HepG2 (cell line): ENCODE data around the gene PNMA8C. TPM values are rescaled to one million over a fixed set of nuclear protein-coding genes. Genes with fewer than 3 reads are reported as not detected.

ENCODE experiments used
- ATAC-seq: fragments of 200-7000 bp; cut with Tn5 transposase; 3 replicates; pipeline ENCODE4 v1.9.1; 2020; ENCODE audit warnings: mild to moderate bottlenecking, moderate library complexity
- BruUV-seq: library from RNA; stranded (reverse); fragments of 400-500 nt; replicated peaks from 2 replicates; lab custom pipeline; 2021; lab: Mats Ljungman, UMichigan
- CTCF ChIA-PET: fragments of 300-600 bp; formaldehyde crosslinking; extraction: SDS; loops from one replicate; lab custom pipeline; 2021; ENCODE audit warnings: low total read pairs, inconsistent platforms, low intra/inter-chr PET ratio; lab: Yijun Ruan, JAX
- POLR2A ChIA-PET: fragments of 350-600 bp; sonication (Branson Sonifier 250); formaldehyde crosslinking; loops from one replicate; lab custom pipeline; 2020; ENCODE audit warnings: antibody characterized with exemption, inconsistent platforms; lab: Yijun Ruan, JAX
- DNase-seq: peaks from one replicate; pipeline ENCODE4 v3.0.0-alpha.2; 2015; ENCODE audit warnings: low spot score
- FAIRE-seq: peaks from 3 replicates; lab custom pipeline; 2011; peaks lifted over from hg19 to GRCh38; lab: Jason Lieb, UNC
- H2AFZ ChIP-seq: one replicate; pipeline ENCODE4 v1.6.1; 2011; ENCODE audit warnings: low read length, inconsistent platforms
- H3K27ac ChIP-seq: fragments of 300-600 bp; 3 replicates; pipeline ENCODE4 v1.8.0; 2011; ENCODE audit warnings: mixed run types, mild to moderate bottlenecking, mixed read lengths, low read length, inconsistent platforms; ENCODE audit not compliant: insufficient read depth; ENCODE audit errors: extremely low read length
- H3K27me3 ChIP-seq, 2 experiments: fragments of 200-600 bp in 1 of 2; 2 replicates in 1 of 2; 3 replicates in 1 of 2; pipeline versions ENCODE4 v1.6.0 to v1.8.0; 2011; ENCODE audit warnings: low read length in 2 of 2, mild to moderate bottlenecking in 2 of 2, moderate library complexity in 2 of 2, inconsistent platforms in 1 of 2; ENCODE audit not compliant: insufficient read depth in 2 of 2, control insufficient read depth in 1 of 2
- H3K36me3 ChIP-seq, 2 experiments: fragments of 200-600 bp in 1 of 2; replicated peaks in 1 of 2; 2 replicates in 1 of 2; 3 replicates in 1 of 2; pipeline versions ENCODE4 v1.5.1 to v1.8.0; 2011; ENCODE audit warnings: low read length in 2 of 2, inconsistent platforms in 1 of 2; ENCODE audit not compliant: insufficient read depth in 2 of 2, control insufficient read depth in 1 of 2
- H3K4me1 ChIP-seq: 2 replicates; pipeline ENCODE4 v1.5.1; 2012; ENCODE audit warnings: low read length, inconsistent platforms; ENCODE audit not compliant: insufficient read depth
- H3K4me2 ChIP-seq: 2 replicates; pipeline ENCODE4 v1.6.0; 2011; ENCODE audit warnings: low read depth, low read length, inconsistent platforms
- H3K4me3 ChIP-seq, 3 experiments: fragments of 200-600 bp in 1 of 3; sonication (generic), shearing (Covaris generic) in 1 of 3; replicated peaks in 1 of 3; 2 replicates each; pipeline ENCODE4 v1.5.1; 2011 to 2016; ENCODE audit warnings: low read length in 3 of 3, inconsistent platforms in 2 of 3, low read depth in 2 of 3, mild to moderate bottlenecking in 2 of 3, control low read depth in 1 of 3, mixed read lengths in 1 of 3; ENCODE audit not compliant: insufficient read depth in 1 of 3
- H3K79me2 ChIP-seq: one replicate; pipeline ENCODE4 v1.6.1; 2011; ENCODE audit warnings: low read length, inconsistent platforms; ENCODE audit not compliant: insufficient read depth
- H3K9ac ChIP-seq: 2 replicates; pipeline ENCODE4 v1.6.0; 2011; ENCODE audit warnings: mild to moderate bottlenecking, low read depth, low read length, inconsistent platforms; ENCODE audit not compliant: insufficient read depth
- H3K9me3 ChIP-seq: 2 replicates; pipeline ENCODE4 v1.5.1; 2012; ENCODE audit warnings: mild to moderate bottlenecking, low read length
- H4K20me1 ChIP-seq: 2 replicates; pipeline ENCODE4 v1.6.0; 2011; ENCODE audit warnings: inconsistent platforms, mild to moderate bottlenecking, low read length, moderate library complexity; ENCODE audit not compliant: insufficient read depth
- NAIF1 ChIP-seq: sonication (generic); formaldehyde crosslinking; IDR thresholded peaks from 2 replicates; pipeline ENCODE4 v1.5.0; 2020; ENCODE audit warnings: mild to moderate bottlenecking, missing genetic modification reagents, borderline replicate concordance
- RARA ChIP-seq: IDR thresholded peaks from 2 replicates; pipeline ENCODE4 v1.6.1; 2016; ENCODE audit warnings: missing genetic modification reagents, missing compliant biosample characterization
- U2AF2 ChIP-seq: fragments of 200-400 bp; formaldehyde crosslinking; IDR thresholded peaks from 2 replicates; pipeline ENCODE4 v1.6.1; 2017; ENCODE audit warnings: low read depth, mild to moderate bottlenecking, low read length
- ZBTB21 ChIP-seq: sonication (generic); formaldehyde crosslinking; IDR thresholded peaks from 2 replicates; pipeline ENCODE4 v1.4.0; 2020; ENCODE audit warnings: missing genetic modification reagents
- ZFX ChIP-seq: sonication (generic); formaldehyde crosslinking; IDR thresholded peaks from 2 replicates; pipeline ENCODE4 v1.4.0; 2020; ENCODE audit warnings: mild to moderate bottlenecking, low read depth, missing genetic modification reagents, moderate library complexity
- ZNF546 ChIP-seq: sonication (generic); formaldehyde crosslinking; conservative IDR thresholded peaks from 2 replicates; pipeline ENCODE4 v1.8.1; 2023; ENCODE audit warnings: mild to moderate bottlenecking, missing genetic modification reagents
- ZNF597 ChIP-seq: sonication (generic); formaldehyde crosslinking; IDR thresholded peaks from 2 replicates; pipeline ENCODE4 v1.5.0; 2020; ENCODE audit warnings: missing genetic modification reagents
- ZNF629 ChIP-seq: sonication (generic); formaldehyde crosslinking; conservative IDR thresholded peaks from 2 replicates; pipeline ENCODE4 v1.5.0; 2020; ENCODE audit warnings: missing genetic modification reagents
- WGBS: methylation state at CpG from one replicate; pipeline ENCODE4 v1.1.6; 2017; ENCODE audit warnings: low lambda C conversion rate; 5-methylcytosine and 5-hydroxymethylcytosine counted together
- in situ Hi-C: cut with HindIII; loops from 2 replicates; pipeline ENCODE4 v1.10.0; 2017; ENCODE audit warnings: low pct_unique_long_range_greater_than_20kb; ENCODE audit not compliant: extremely low pct_ligation_motif_present
- intact Hi-C: fragments of 100-400 bp; cut with micrococcal nuclease; formaldehyde crosslinking; loops from one replicate; pipeline ENCODE4 v1.10.0; 2022; ENCODE audit not compliant: unreplicated experiment
- polyA plus RNA-seq, 8 experiments: library from polyadenylated mRNA; depleted of rRNA in 3 of 8; stranded (reverse) in 7 of 8; unstranded in 1 of 8; fragments of >200 nt; fragmentation: Illumina TruSeq in 4 of 8; extraction: Trizol in 4 of 8; gene quantifications; 2 replicates each; pipeline versions ENCODE4 v1.2.1 to v1.2.3, GENCODE V29; 2011 to 2016; ENCODE audit warnings: low read depth in 4 of 8, missing spikeins in 1 of 8, mixed read lengths in 1 of 8; ENCODE audit not compliant: insufficient read depth in 1 of 8
- total RNA-seq, 5 experiments: library from RNA; depleted of rRNA; stranded (reverse); fragments of >200 nt; fragmentation: Illumina TruSeq; extraction: Trizol; gene quantifications; 2 replicates each; pipeline ENCODE4 v1.2.3, GENCODE V29; 2016; ENCODE audit warnings: low read depth in 1 of 5
- TF ChIP-seq, protein P1 (sequence below): sonication (generic); formaldehyde crosslinking; IDR thresholded peaks from 2 replicates; pipeline ENCODE4 v1.5.1; 2020; ENCODE audit warnings: mild to moderate bottlenecking, missing genetic modification reagents, borderline replicate concordance

Gene PNMA8C
- total and polyA plus RNA-seq, 2 of the 13 experiments (the other 11 are each of a cell fraction or from before 2014, with no cell fraction given): not detected

GRCh38 chr19:46450737-46451136 is 22.0 kb upstream of the PNMA8C start (continued):
- TF ChIP-seq ZNF597 (CRISPR knock-in tag) (no peak), ZBTB21 (CRISPR knock-in tag) (no peak), ZFX (CRISPR knock-in tag) (no peak), ZNF546 (no peak), U2AF2 (no peak)

- Histone ChIP-seq H3K4me1 (no peaks in the 10 kb centered on the region), H3K27me3 (no peaks in the 10 kb centered on the region), H3K36me3 (no peaks in the 10 kb centered on the region), H2AFZ (no peak overlapping the region), H3K79me2 (no peaks in the 10 kb centered on the region), H4K20me1 (no peaks in the 10 kb centered on the region), H3K9ac (no peak overlapping the region), H3K27ac (no peak overlapping the region), H3K4me3 (no peak overlapping the region), H3K4me2 (no peak overlapping the region), H3K9me3 (no peaks in the 10 kb centered on the region)
- BruUV-seq: no TSS peak
- in situ Hi-C loops: no loop called here
- CTCF ChIA-PET: no interaction called here
- WGBS: 54% methylated on average over 5 of the region's 7 CpGs
- POLR2A ChIA-PET: no interaction called here
- no peak for DNase-seq
- no peak for TF ChIP-seq RARA (CRISPR knock-in tag)
- TF ChIP-seq NAIF1 (CRISPR knock-in tag): no peak
- TF ChIP-seq, protein P1, sequence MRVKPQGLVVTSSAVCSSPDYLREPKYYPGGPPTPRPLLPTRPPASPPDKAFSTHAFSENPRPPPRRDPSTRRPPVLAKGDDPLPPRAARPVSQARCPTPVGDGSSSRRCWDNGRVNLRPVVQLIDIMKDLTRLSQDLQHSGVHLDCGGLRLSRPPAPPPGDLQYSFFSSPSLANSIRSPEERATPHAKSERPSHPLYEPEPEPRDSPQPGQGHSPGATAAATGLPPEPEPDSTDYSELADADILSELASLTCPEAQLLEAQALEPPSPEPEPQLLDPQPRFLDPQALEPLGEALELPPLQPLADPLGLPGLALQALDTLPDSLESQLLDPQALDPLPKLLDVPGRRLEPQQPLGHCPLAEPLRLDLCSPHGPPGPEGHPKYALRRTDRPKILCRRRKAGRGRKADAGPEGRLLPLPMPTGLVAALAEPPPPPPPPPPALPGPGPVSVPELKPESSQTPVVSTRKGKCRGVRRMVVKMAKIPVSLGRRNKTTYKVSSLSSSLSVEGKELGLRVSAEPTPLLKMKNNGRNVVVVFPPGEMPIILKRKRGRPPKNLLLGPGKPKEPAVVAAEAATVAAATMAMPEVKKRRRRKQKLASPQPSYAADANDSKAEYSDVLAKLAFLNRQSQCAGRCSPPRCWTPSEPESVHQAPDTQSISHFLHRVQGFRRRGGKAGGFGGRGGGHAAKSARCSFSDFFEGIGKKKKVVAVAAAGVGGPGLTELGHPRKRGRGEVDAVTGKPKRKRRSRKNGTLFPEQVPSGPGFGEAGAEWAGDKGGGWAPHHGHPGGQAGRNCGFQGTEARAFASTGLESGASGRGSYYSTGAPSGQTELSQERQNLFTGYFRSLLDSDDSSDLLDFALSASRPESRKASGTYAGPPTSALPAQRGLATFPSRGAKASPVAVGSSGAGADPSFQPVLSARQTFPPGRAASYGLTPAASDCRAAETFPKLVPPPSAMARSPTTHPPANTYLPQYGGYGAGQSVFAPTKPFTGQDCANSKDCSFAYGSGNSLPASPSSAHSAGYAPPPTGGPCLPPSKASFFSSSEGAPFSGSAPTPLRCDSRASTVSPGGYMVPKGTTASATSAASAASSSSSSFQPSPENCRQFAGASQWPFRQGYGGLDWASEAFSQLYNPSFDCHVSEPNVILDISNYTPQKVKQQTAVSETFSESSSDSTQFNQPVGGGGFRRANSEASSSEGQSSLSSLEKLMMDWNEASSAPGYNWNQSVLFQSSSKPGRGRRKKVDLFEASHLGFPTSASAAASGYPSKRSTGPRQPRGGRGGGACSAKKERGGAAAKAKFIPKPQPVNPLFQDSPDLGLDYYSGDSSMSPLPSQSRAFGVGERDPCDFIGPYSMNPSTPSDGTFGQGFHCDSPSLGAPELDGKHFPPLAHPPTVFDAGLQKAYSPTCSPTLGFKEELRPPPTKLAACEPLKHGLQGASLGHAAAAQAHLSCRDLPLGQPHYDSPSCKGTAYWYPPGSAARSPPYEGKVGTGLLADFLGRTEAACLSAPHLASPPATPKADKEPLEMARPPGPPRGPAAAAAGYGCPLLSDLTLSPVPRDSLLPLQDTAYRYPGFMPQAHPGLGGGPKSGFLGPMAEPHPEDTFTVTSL (CRISPR knock-in tag): no peak
- no peak for TF ChIP-seq ZNF629 (CRISPR knock-in tag)
- TF ChIP-seq, all 625 proteins: peak for 0
- intact Hi-C loops: no loop called here
- ATAC-seq (no peak), FAIRE-seq (no peak)
Observed at GRCh38 chr19:46449228-46449627, 20.5 kb upstream of the PNMA8C start.
